Esophagus muscularis mucosa (tissue), 4 donors: ENCODE results near the gene PCMT1. TPM values are rescaled to one million over a fixed set of nuclear protein-coding genes. Genes with fewer than 3 reads are reported as not detected.
"Not testable (repeated sequence)": the region's sequence is repeated elsewhere in the genome, so short reads cannot be mapped to it uniquely, and the experiment has no call there.

Experiments used
- DNase-seq: peaks from one replicate; pipeline ENCODE4 v3.0.0-alpha.2; 2017; ENCODE audit errors: extremely low spot score
- H3K27ac ChIP-seq, 4 donors: fragments of 200-600 bp; sonication (generic); replicated peaks in 1 of 4; 1 replicate in 3 of 4; 2 replicates in 1 of 4; pipeline ENCODE4 v1.5.1; 2016 to 2019; ENCODE audit warnings: mild to moderate bottlenecking in 1 of 4
- H3K27me3 ChIP-seq, 4 donors: fragments of 200-600 bp; sonication (generic); one replicate each; pipeline versions ENCODE4 v1.5.1 to v1.6.0; 2016 to 2019
- H3K36me3 ChIP-seq, 4 donors: fragments of 200-600 bp; sonication (generic); one replicate each; pipeline ENCODE4 v1.5.1; 2016 to 2019
- H3K4me1 ChIP-seq, 4 donors: fragments of 200-600 bp; sonication (generic); one replicate each; pipeline ENCODE4 v1.5.1; 2016 to 2019
- H3K4me3 ChIP-seq, 4 donors: fragments of 200-600 bp; sonication (generic); 1 replicate in 2 of 4; 2 replicates in 2 of 4; pipeline ENCODE4 v1.5.1; 2016 to 2019; ENCODE audit warnings: mild to moderate bottlenecking in 4 of 4, moderate library complexity in 1 of 4
- H3K9me3 ChIP-seq, 4 donors: fragments of 200-600 bp; sonication (generic); 1 replicate in 3 of 4; 2 replicates in 1 of 4; pipeline ENCODE4 v1.5.1; 2016 to 2019
- CTCF ChIP-seq, 3 experiments: fragments of 200-600 bp in 2 of 3; fragments of 450-650 bp in 1 of 3; sonication (generic) in 2 of 3; IDR thresholded peaks; one replicate each; pipeline ENCODE4 v1.5.1; 2017 to 2019; ENCODE audit warnings: antibody characterized with exemption in 3 of 3, mild to moderate bottlenecking in 2 of 3, moderate library complexity in 1 of 3
- EP300 ChIP-seq: sonication (generic); formaldehyde crosslinking; IDR thresholded peaks from one replicate; pipeline ENCODE4 v1.6.1; 2017; ENCODE audit warnings: antibody characterized with exemption
- POLR2A ChIP-seq: fragments of 450-650 bp; IDR thresholded peaks from one replicate; pipeline ENCODE4 v1.6.1; 2017; ENCODE audit warnings: antibody characterized with exemption, moderate library complexity, mild to moderate bottlenecking, low read depth
- POLR2AphosphoS5 ChIP-seq, 2 donors: sonication (generic); formaldehyde crosslinking; IDR thresholded peaks; one replicate each; pipeline ENCODE4 v1.6.1; 2017; ENCODE audit warnings: antibody characterized with exemption in 2 of 2
- WGBS: methylation state at CpG from one replicate; pipeline ENCODE4 v1.1.5; 2018; 5-methylcytosine and 5-hydroxymethylcytosine counted together
- intact Hi-C: fragments of 100-400 bp; cut with DNase I; formaldehyde crosslinking; loops from one replicate; pipeline ENCODE4 v1.15.1; 2023
- total RNA-seq, 4 donors: library from RNA; depleted of rRNA; stranded (reverse); fragments of >200 nt; gene quantifications; one replicate each; pipeline versions ENCODE4 v1.1.0 to v1.2.1, GENCODE V29; 2016

The PCMT1 gene
- total RNA-seq, 4 donors from 2014 or later = 93.9 to 111 (median 107) TPM

- intact Hi-C loops = no loop called here
- no peak overlapping the region for H3K4me3 ChIP-seq
- H3K4me1 ChIP-seq = peaks cover under 1 to 15% (median 12%) of the 10 kb centered on the region in 4 donors
- no peaks in the 10 kb centered on the region for H3K27me3 ChIP-seq
- peaks cover 0 to 21% (median 2%) of the 10 kb centered on the region in 4 donors for H3K36me3 ChIP-seq
- no peak for DNase-seq
- WGBS = 89% methylated on average over 12 of the region's 12 CpGs
- no peak overlapping the region for H3K27ac ChIP-seq
- H3K9me3 ChIP-seq = no peaks in the 10 kb centered on the region
- TF ChIP-seq POLR2A (no peak), EP300 (no peak), POLR2AphosphoS5 (IDR thresholded peaks at IDR 0.05) (no peak), CTCF (IDR thresholded peaks at IDR 0.05) (no peak)
Measured at GRCh38 chr6:149852881-149853280, 103.3 kb downstream of the PCMT1 start.

GRCh38 chr6:149854017-149854416 lies 104.5 kb downstream of the PCMT1 start:
- H3K27me3 ChIP-seq, H3K27ac ChIP-seq, DNase-seq, H3K4me3 ChIP-seq, H3K9me3 ChIP-seq, intact Hi-C loops: not testable (repeated sequence)
- Histone ChIP-seq H3K36me3 (peaks cover 0 to 21% (median 2%) of the 10 kb centered on the region in 4 donors), H3K4me1 (peaks cover 0 to 14% (median 9%) of the 10 kb centered on the region in 4 donors)
- WGBS = 97% methylated on average over 4 of the region's 4 CpGs

GRCh38 chr6:149854532-149854931 lies 105.0 kb downstream of the PCMT1 start:
- DNase-seq = no peak
- Histone ChIP-seq H3K4me3 (no peak overlapping the region), H3K27ac (no peak overlapping the region), H3K9me3 (no peaks in the 10 kb centered on the region), H3K36me3 (peaks cover 0 to 21% (median 2%) of the 10 kb centered on the region in 4 donors), H3K27me3 (no peaks in the 10 kb centered on the region), H3K4me1 (peaks cover 0 to 14% (median 9%) of the 10 kb centered on the region in 4 donors)
- no peak for TF ChIP-seq CTCF (IDR thresholded peaks at IDR 0.05)
- no peak for TF ChIP-seq POLR2AphosphoS5 (IDR thresholded peaks at IDR 0.05)
- no peak for TF ChIP-seq POLR2A
- no peak for TF ChIP-seq EP300
- intact Hi-C loops = no loop called here
- WGBS = 73% methylated on average over 6 of the region's 6 CpGs

- TF ChIP-seq EP300 = no peak
- no peak for TF ChIP-seq POLR2A
- TF ChIP-seq POLR2AphosphoS5 (IDR thresholded peaks at IDR 0.05) = no peak
- no peak for TF ChIP-seq CTCF (IDR thresholded peaks at IDR 0.05)
- Histone ChIP-seq H3K27ac (no peak overlapping the region), H3K4me1 (peaks cover 0 to 14% (median 9%) of the 10 kb centered on the region in 4 donors), H3K4me3 (no peak overlapping the region), H3K9me3 (no peaks in the 10 kb centered on the region), H3K36me3 (peaks cover 0 to 21% (median 2%) of the 10 kb centered on the region in 4 donors), H3K27me3 (no peaks in the 10 kb centered on the region)
- intact Hi-C loops = no loop called here
- 81% methylated on average over 5 of the region's 5 CpGs for WGBS
- no peak for DNase-seq
Measured at GRCh38 chr6:149855040-149855654, 105.6 kb downstream of the PCMT1 start.

GRCh38 chr6:149855741-149856140 lies 106.2 kb downstream of the PCMT1 start:
- intact Hi-C loops = no loop called here
- DNase-seq = no peak
- peaks cover 0 to 20% (median 2%) of the 10 kb centered on the region in 4 donors for H3K36me3 ChIP-seq
- H3K27me3 ChIP-seq = no peaks in the 10 kb centered on the region
- H3K9me3 ChIP-seq = no peaks in the 10 kb centered on the region
- H3K4me3 ChIP-seq = no peak overlapping the region
- no peak overlapping the region for H3K27ac ChIP-seq
- peaks cover 0 to 14% (median 10%) of the 10 kb centered on the region in 4 donors for H3K4me1 ChIP-seq
- TF ChIP-seq POLR2A = no peak
- TF ChIP-seq EP300 = no peak
- no peak for TF ChIP-seq POLR2AphosphoS5 (IDR thresholded peaks at IDR 0.05)
- no peak for TF ChIP-seq CTCF (IDR thresholded peaks at IDR 0.05)
- WGBS = 69% methylated on average over 2 of the region's 2 CpGs
